Measurements from ENCODE around the gene MAPK14.
"Not testable (repeated sequence)": the region's sequence is repeated elsewhere in the genome, so short reads cannot be mapped to it uniquely, and the experiment has no call there.

The MAPK14 gene

GRCh38 chr6:36027501-36028087 lies at the start of gene MAPK14:
Gene MAPK14, plus strand, starts transcription at chr6:36027808. Its CDS starts 350 bp downstream, at chr6:36028158.
- DNase-seq (ENCODE audit: low spot score) = peak; percentile 94

GRCh38 chr6:35980126-35980525 lies 47.5 kb upstream of the MAPK14 start:
- not testable (repeated sequence) for DNase-seq (ENCODE audit: low spot score)

GRCh38 chr6:35980991-35981645 lies 46.5 kb upstream of the MAPK14 start:
- no peak for DNase-seq (ENCODE audit: low spot score)

GRCh38 chr6:35984701-35985100 lies 42.9 kb upstream of the MAPK14 start:
- DNase-seq (ENCODE audit: low spot score) = no peak

- not testable (repeated sequence) for DNase-seq (ENCODE audit: low spot score)
Measured at GRCh38 chr6:35988047-35988446, 39.6 kb upstream of the MAPK14 start.

- no peak for DNase-seq (ENCODE audit: low spot score)
Measured at GRCh38 chr6:35993150-35993549, 34.5 kb upstream of the MAPK14 start.

GRCh38 chr6:36000451-36000850 lies 27.2 kb upstream of the MAPK14 start:
- no peak for DNase-seq (ENCODE audit: low spot score)

- no peak for DNase-seq (ENCODE audit: low spot score)
Measured at GRCh38 chr6:36015666-36016065, 11.9 kb upstream of the MAPK14 start.

- no peak for DNase-seq (ENCODE audit: low spot score)
Measured at GRCh38 chr6:36018339-36018738, 9.3 kb upstream of the MAPK14 start.

- DNase-seq (ENCODE audit: low spot score) = no peak
Measured at GRCh38 chr6:36019167-36019566, 8.4 kb upstream of the MAPK14 start.

GRCh38 chr6:36020154-36020553 lies 7.5 kb upstream of the MAPK14 start:
- DNase-seq (ENCODE audit: low spot score) = no peak

- no peak for DNase-seq (ENCODE audit: low spot score)
Measured at GRCh38 chr6:36023996-36024795, 3.4 kb upstream of the MAPK14 start, which contains the start of gene SLC26A8. Gene SLC26A8, minus strand, starts transcription at chr6:36024641. Its CDS starts 4,934 bp downstream, at chr6:36019707.

GRCh38 chr6:36025260-36025931 lies 2.2 kb upstream of the MAPK14 start:
- DNase-seq (ENCODE audit: low spot score) = peak; percentile 59

- DNase-seq (ENCODE audit: low spot score) = peak; percentile 31
Measured at GRCh38 chr6:36025932-36026327, 1.7 kb upstream of the MAPK14 start.

GRCh38 chr6:36028088-36028876 lies 674 bp downstream of the MAPK14 start:
- DNase-seq (ENCODE audit: low spot score) = peak; percentile 29

GRCh38 chr6:36028877-36029324 lies 1.3 kb downstream of the MAPK14 start:
- peak; percentile 47 for DNase-seq (ENCODE audit: low spot score)

- peak; percentile 28 for DNase-seq (ENCODE audit: low spot score)
Measured at GRCh38 chr6:36029464-36029863, 1.9 kb downstream of the MAPK14 start.

GRCh38 chr6:36032261-36032660 lies 4.7 kb downstream of the MAPK14 start:
- no peak for DNase-seq (ENCODE audit: low spot score)

GRCh38 chr6:36033144-36033543 lies 5.5 kb downstream of the MAPK14 start:
- DNase-seq (ENCODE audit: low spot score) = not testable (repeated sequence)

- DNase-seq (ENCODE audit: low spot score) = no peak
Measured at GRCh38 chr6:36033935-36034334, 6.3 kb downstream of the MAPK14 start.

- DNase-seq (ENCODE audit: low spot score) = no peak
Measured at GRCh38 chr6:36034441-36034840, 6.8 kb downstream of the MAPK14 start.

Data from hepatic stellate cell (primary cell).